Endodermal cell (in vitro differentiated cells): ENCODE results near the gene TTLL11. TPM values are rescaled to one million over a fixed set of nuclear protein-coding genes. Genes with fewer than 3 reads are reported as not detected.
A peak's percentile ranks its signal among the peaks of the same experiment; 100 is the strongest.

Experiments used
- DNase-seq: peaks from one replicate; pipeline ENCODE4 v3.0.0-alpha.2; 2017
- H3K27ac ChIP-seq: 2 replicates; pipeline ENCODE4 v1.5.1; 2013; ENCODE audit warnings: mild to moderate bottlenecking, low read depth, low read length, moderate library complexity
- H3K27me3 ChIP-seq: 2 replicates; pipeline ENCODE4 v1.6.1; 2013; ENCODE audit warnings: mild to moderate bottlenecking, low read length, moderate library complexity; ENCODE audit not compliant: insufficient read depth, control insufficient read depth, poor library complexity, severe bottlenecking
- H3K36me3 ChIP-seq: 2 replicates; pipeline ENCODE4 v1.7.0; 2013; ENCODE audit warnings: mild to moderate bottlenecking, low read length, moderate library complexity; ENCODE audit not compliant: control insufficient read depth, insufficient read depth
- H3K4me1 ChIP-seq: one replicate; pipeline ENCODE4 v1.7.0; 2013; ENCODE audit warnings: low read length; ENCODE audit not compliant: control insufficient read depth, insufficient read depth
- H3K4me3 ChIP-seq: 2 replicates; pipeline ENCODE4 v1.5.1; 2013; ENCODE audit warnings: mild to moderate bottlenecking, low read length, moderate library complexity
- H3K9ac ChIP-seq: 2 replicates; pipeline ENCODE4 v1.6.1; 2013; ENCODE audit warnings: mild to moderate bottlenecking, low read length, moderate library complexity; ENCODE audit not compliant: poor library complexity, severe bottlenecking; ENCODE audit errors: extremely low read depth
- H3K9me3 ChIP-seq: 2 replicates; pipeline ENCODE4 v1.6.1; 2013; ENCODE audit warnings: mild to moderate bottlenecking, low read length, moderate library complexity; ENCODE audit not compliant: control insufficient read depth
- H3K27ac Mint-ChIP-seq: 2 replicates; pipeline ENCODE4 v1.8.0; 2020; ENCODE audit warnings: mixed read lengths
- H3K27me3 Mint-ChIP-seq: 2 replicates; pipeline ENCODE4 v1.8.0; 2021; ENCODE audit warnings: mild to moderate bottlenecking, mixed read lengths; ENCODE audit not compliant: insufficient read depth
- H3K36me3 Mint-ChIP-seq: 2 replicates; pipeline ENCODE4 v1.8.0; 2020; ENCODE audit warnings: low read depth, mixed read lengths
- H3K4me1 Mint-ChIP-seq: 2 replicates; pipeline ENCODE4 v1.8.0; 2020; ENCODE audit warnings: mixed read lengths
- H3K4me3 Mint-ChIP-seq: 2 replicates; pipeline ENCODE4 v1.8.0; 2020; ENCODE audit warnings: mild to moderate bottlenecking, moderate library complexity, mixed read lengths
- H3K9me3 Mint-ChIP-seq: 2 replicates; pipeline ENCODE4 v1.8.0; 2020; ENCODE audit warnings: mild to moderate bottlenecking, mixed read lengths
- WGBS, 2 experiments: methylation state at CpG; one replicate each; pipeline versions ENCODE4 v1.1.5 to v1.1.7; 2013; ENCODE audit warnings: missing lambda C conversion rate in 2 of 2, mixed read lengths in 1 of 2; ENCODE audit not compliant: insufficient coverage in 1 of 2, insufficient read length in 1 of 2; 5-methylcytosine and 5-hydroxymethylcytosine counted together
- total RNA-seq, 2 donors: library from RNA; stranded (reverse); fragmentation: NEBNext Ultra II Directional in 1 of 2; extraction: Animal tissue kit (Norgen Biotek cat#: 25700) in 1 of 2; gene quantifications; 2 replicates in 1 of 2; 3 replicates in 1 of 2; pipeline ENCODE4 v1.2.1, GENCODE V29; 2021
- TF ChIP-seq, protein P1 (sequence below): fragments of 200-600 bp; sonication (generic); conservative IDR thresholded peaks from 2 replicates; pipeline ENCODE4 v1.5.0; 2021; ENCODE audit warnings: antibody characterized with exemption, mild to moderate bottlenecking

TTLL11 gene
- total RNA-seq, 2 donors from 2014 or later = 0.68 TPM; not detected in 1

DNA sequence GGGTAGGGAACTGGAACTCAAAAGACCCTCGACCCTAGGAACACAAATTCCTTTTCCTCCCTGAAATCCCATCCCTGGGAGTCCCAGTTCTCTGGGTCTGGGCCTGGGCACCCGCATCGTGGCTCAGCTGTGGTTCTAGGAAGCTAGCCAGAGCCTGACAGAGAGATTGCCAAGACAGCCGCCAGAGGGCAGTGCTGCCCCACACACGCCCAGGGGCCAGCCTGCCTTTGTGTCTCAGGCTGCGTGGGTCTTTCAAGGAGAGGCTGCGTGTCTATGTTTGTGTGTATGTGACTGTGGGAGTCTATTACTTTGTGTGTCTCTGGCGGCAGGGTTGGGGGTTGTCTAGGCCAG, 32.0 kb upstream of the TTLL11 start:
- no peak overlapping the region for H3K27ac ChIP-seq
- peak; percentile 94 for DNase-seq
- H3K27me3 ChIP-seq = peaks cover 43% of the 10 kb centered on the region
- Mint-ChIP-seq H3K27me3 (peaks cover 51% of the 10 kb centered on the region), H3K27ac (no peak overlapping the region), H3K36me3 (no peaks in the 10 kb centered on the region), H3K4me3 (peak overlapping the region; percentile 2), H3K4me1 (peaks cover 9% of the 10 kb centered on the region), H3K9me3 (no peaks in the 10 kb centered on the region)
- H3K4me3 ChIP-seq = no peak overlapping the region
- peaks cover 2% of the 10 kb centered on the region for H3K4me1 ChIP-seq
- no peaks in the 10 kb centered on the region for H3K36me3 ChIP-seq
- 6% methylated on average over 8 of the region's 8 CpGs; no CpG with 5 or more reads in 1 of the 2 experiments for WGBS, 2 experiments
- no peak overlapping the region for H3K9ac ChIP-seq
- H3K9me3 ChIP-seq = no peaks in the 10 kb centered on the region
- TF ChIP-seq, protein P1, sequence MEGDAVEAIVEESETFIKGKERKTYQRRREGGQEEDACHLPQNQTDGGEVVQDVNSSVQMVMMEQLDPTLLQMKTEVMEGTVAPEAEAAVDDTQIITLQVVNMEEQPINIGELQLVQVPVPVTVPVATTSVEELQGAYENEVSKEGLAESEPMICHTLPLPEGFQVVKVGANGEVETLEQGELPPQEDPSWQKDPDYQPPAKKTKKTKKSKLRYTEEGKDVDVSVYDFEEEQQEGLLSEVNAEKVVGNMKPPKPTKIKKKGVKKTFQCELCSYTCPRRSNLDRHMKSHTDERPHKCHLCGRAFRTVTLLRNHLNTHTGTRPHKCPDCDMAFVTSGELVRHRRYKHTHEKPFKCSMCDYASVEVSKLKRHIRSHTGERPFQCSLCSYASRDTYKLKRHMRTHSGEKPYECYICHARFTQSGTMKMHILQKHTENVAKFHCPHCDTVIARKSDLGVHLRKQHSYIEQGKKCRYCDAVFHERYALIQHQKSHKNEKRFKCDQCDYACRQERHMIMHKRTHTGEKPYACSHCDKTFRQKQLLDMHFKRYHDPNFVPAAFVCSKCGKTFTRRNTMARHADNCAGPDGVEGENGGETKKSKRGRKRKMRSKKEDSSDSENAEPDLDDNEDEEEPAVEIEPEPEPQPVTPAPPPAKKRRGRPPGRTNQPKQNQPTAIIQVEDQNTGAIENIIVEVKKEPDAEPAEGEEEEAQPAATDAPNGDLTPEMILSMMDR = peak; percentile 97

DNA sequence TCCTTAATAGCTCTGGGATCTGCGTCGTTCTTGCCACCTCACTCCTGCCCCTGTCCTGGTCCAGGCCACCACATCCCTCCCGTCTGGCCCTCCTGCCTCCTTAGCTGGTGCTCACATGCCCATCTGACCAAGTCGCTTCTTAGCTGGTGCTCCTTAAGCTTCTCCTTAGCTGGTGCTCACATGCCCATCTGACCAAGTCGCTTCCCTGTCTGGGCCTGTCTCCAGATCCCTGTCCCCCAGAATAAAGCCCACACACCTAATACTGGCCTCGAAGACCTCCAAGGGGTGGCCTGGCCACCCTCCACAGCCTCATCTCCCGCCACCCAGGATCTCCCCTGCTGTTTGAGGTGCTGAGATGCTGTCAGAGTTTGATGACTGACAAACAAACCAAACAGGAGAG, 31.4 kb upstream of the TTLL11 start:
- H3K4me1 ChIP-seq = peaks cover 2% of the 10 kb centered on the region
- TF ChIP-seq, protein P1 = no peak
- 78 to 93% methylated on average over 3 to 7 of the region's 7 CpGs for WGBS, 2 experiments
- no peak overlapping the region for H3K4me3 ChIP-seq
- H3K9me3 ChIP-seq = no peaks in the 10 kb centered on the region
- H3K9ac ChIP-seq = no peak overlapping the region
- H3K36me3 Mint-ChIP-seq = no peaks in the 10 kb centered on the region
- H3K9me3 Mint-ChIP-seq = no peaks in the 10 kb centered on the region
- no peak for DNase-seq
- no peak overlapping the region for H3K27ac Mint-ChIP-seq
- no peak overlapping the region for H3K4me3 Mint-ChIP-seq
- H3K36me3 ChIP-seq = no peaks in the 10 kb centered on the region
- peaks cover 43% of the 10 kb centered on the region for H3K27me3 ChIP-seq
- peaks cover 9% of the 10 kb centered on the region for H3K4me1 Mint-ChIP-seq
- no peak overlapping the region for H3K27ac ChIP-seq
- peaks cover 51% of the 10 kb centered on the region for H3K27me3 Mint-ChIP-seq

GRCh38 chr9:122124048-122124447, 30.9 kb upstream of the TTLL11 start:
- Histone ChIP-seq H3K27ac (no peak overlapping the region), H3K27me3 (peaks cover 43% of the 10 kb centered on the region), H3K4me3 (no peak overlapping the region), H3K36me3 (no peaks in the 10 kb centered on the region), H3K4me1 (peaks cover 2% of the 10 kb centered on the region), H3K9me3 (no peaks in the 10 kb centered on the region), H3K9ac (no peak overlapping the region)
- 100% methylated on average over 1 of the region's 1 CpG; no CpG with 5 or more reads in 1 of the 2 experiments for WGBS, 2 experiments
- Mint-ChIP-seq H3K9me3 (no peaks in the 10 kb centered on the region), H3K27ac (no peak overlapping the region), H3K27me3 (peaks cover 46% of the 10 kb centered on the region), H3K36me3 (no peaks in the 10 kb centered on the region), H3K4me3 (no peak overlapping the region), H3K4me1 (peaks cover 9% of the 10 kb centered on the region)
- TF ChIP-seq, protein P1 = no peak
- DNase-seq = peak; percentile 29
